ENCODE results near the gene BFSP2. TPM values are rescaled to one million over a fixed set of nuclear protein-coding genes. Genes with fewer than 3 reads are reported as not detected.
A peak's percentile ranks its signal among the peaks of the same experiment; 100 is the strongest.

The BFSP2 gene
- total RNA-seq, 6 experiments from 2014 or later: not detected

- Histone ChIP-seq H3K4me1 (no peaks in the 10 kb centered on the region), H3K27ac (no peak overlapping the region), H3K9me3 (no peaks in the 10 kb centered on the region), H3K4me3 (no peak overlapping the region), H3K27me3 (no peaks in the 10 kb centered on the region), H3K36me3 (no peaks in the 10 kb centered on the region)
- WGBS (ENCODE audit: insufficient coverage, low coverage, low lambda C conversion rate, missing lambda C conversion rate): no CpG with 5 or more reads among the region's 4 CpGs
- TF ChIP-seq, protein P1, sequence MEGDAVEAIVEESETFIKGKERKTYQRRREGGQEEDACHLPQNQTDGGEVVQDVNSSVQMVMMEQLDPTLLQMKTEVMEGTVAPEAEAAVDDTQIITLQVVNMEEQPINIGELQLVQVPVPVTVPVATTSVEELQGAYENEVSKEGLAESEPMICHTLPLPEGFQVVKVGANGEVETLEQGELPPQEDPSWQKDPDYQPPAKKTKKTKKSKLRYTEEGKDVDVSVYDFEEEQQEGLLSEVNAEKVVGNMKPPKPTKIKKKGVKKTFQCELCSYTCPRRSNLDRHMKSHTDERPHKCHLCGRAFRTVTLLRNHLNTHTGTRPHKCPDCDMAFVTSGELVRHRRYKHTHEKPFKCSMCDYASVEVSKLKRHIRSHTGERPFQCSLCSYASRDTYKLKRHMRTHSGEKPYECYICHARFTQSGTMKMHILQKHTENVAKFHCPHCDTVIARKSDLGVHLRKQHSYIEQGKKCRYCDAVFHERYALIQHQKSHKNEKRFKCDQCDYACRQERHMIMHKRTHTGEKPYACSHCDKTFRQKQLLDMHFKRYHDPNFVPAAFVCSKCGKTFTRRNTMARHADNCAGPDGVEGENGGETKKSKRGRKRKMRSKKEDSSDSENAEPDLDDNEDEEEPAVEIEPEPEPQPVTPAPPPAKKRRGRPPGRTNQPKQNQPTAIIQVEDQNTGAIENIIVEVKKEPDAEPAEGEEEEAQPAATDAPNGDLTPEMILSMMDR (IDR thresholded peaks at IDR 0.05): no peak
- TF ChIP-seq POLR2A (IDR thresholded peaks at IDR 0.05): no peak
- peak in 1 of 4 donors; percentile 20 for ATAC-seq
- no peak for DNase-seq
- intact Hi-C loops (cut with DNase I): loop anchor here in 1 of 2 donors (10.0 kb wide), 1 partner anchor 88 kb away; the partner anchor contains the start of gene CDV3
Measured at GRCh38 chr3:133487204-133487603, 87.3 kb downstream of the BFSP2 start.

GRCh38 chr3:133487920-133488540, 88.2 kb downstream of the BFSP2 start:
- intact Hi-C loops (cut with DNase I): loop anchor here in 1 of 2 donors (10.0 kb wide), 1 partner anchor 87 kb away; the partner anchor contains the start of gene CDV3

DNA sequence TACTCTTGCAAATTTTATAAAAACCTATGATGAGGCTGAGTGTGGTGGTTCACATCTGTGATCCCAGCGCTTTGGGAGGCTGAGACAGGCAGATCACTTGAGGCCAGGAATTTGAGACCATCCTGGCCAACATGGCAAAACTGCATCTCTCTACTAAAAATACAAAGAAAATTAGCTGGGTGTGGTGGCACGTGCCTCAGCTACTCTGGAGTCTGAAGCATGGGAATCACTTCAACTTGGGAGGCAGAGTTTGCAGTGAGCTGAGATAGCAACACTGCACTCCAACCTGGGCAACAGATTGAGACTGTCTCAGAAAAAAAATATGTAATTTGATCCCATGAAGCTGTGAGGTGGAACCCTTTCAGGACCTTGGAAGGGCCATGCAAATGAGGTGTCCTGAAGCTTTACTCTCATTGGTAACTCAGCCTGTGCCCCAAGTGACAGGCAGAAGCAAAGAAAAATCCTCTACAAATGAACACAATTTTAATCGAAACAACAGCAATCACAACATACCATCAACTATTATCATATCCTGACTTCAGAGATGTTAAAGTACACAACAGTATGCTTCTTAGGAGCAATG, 89.0 kb downstream of the BFSP2 start:
- Histone ChIP-seq H3K27ac (no peak overlapping the region), H3K9me3 (no peaks in the 10 kb centered on the region), H3K4me1 (no peaks in the 10 kb centered on the region), H3K27me3 (no peaks in the 10 kb centered on the region), H3K4me3 (no peak overlapping the region), H3K36me3 (no peaks in the 10 kb centered on the region)
- DNase-seq (no peak), ATAC-seq (peak in 3 of 4 donors; percentile 41 to 64 (median 54))
- WGBS (ENCODE audit: insufficient coverage, low coverage, low lambda C conversion rate, missing lambda C conversion rate): 79% methylated on average over 3 of the region's 3 CpGs
- intact Hi-C loops (cut with DNase I): loop anchor here in 1 of 2 donors (10.0 kb wide), 1 partner anchor 86 kb away; the partner anchor contains the start of gene CDV3
- TF ChIP-seq, protein P1 (IDR thresholded peaks at IDR 0.05): no peak
- no peak for TF ChIP-seq POLR2A (IDR thresholded peaks at IDR 0.05)

More at GRCh38 chr3:133487920-133488540, 88.2 kb downstream of the BFSP2 start:
- ATAC-seq (peak; percentile 63 to 78 (median 68)), DNase-seq (no peak)
- Histone ChIP-seq H3K4me1 (no peaks in the 10 kb centered on the region), H3K9me3 (no peaks in the 10 kb centered on the region), H3K4me3 (no peak overlapping the region), H3K36me3 (no peaks in the 10 kb centered on the region), H3K27me3 (no peaks in the 10 kb centered on the region), H3K27ac (no peak overlapping the region)
- no peak for TF ChIP-seq POLR2A (IDR thresholded peaks at IDR 0.05)
- TF ChIP-seq, protein P1 (IDR thresholded peaks at IDR 0.05): peak; percentile 51 to 74 (median 72)
- 80% methylated on average over 1 of the region's 1 CpG for WGBS (ENCODE audit: insufficient coverage, low coverage, low lambda C conversion rate, missing lambda C conversion rate)

DNA sequence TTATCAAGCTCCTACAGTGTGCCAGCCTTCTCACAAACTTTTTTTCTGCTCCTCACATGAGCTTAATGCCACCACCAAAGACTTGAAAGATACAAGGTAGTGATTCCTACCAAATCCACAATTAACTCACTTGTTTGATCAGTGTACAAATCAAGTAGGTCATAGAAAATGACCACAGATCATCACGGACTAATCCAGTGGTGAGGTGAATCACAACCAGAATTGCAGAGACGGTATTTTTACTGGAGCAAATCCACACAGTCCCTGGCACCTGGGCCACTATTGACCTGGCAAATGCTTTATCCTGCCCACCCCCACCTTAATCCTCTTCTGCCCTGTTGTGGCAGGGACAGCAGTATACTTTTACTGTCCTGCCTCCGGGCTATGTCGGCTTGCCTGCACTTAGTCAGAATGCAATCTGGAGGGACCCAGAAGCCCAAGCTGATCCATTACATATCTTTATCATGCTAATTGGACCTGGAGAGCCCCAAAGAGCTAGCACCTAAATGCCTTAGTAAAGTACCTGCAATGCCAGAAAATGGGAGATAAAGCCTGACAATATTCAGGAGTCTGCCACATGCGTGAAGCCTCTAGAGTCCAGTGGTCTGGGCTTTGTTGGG, 89.7 kb downstream of the BFSP2 start:
- no peak overlapping the region for H3K27ac ChIP-seq
- 77% methylated on average over 4 of the region's 5 CpGs for whole genome bisulfite sequencing (ENCODE audit: insufficient coverage, low coverage, low lambda C conversion rate, missing lambda C conversion rate)
- no peak for TF ChIP-seq POLR2A (IDR thresholded peaks at IDR 0.05)
- TF ChIP-seq, protein P1 (IDR thresholded peaks at IDR 0.05): no peak
- H3K9me3 ChIP-seq: no peaks in the 10 kb centered on the region
- DNase-seq (no peak), ATAC-seq (peak in 1 of 4 donors; percentile 45)
- H3K4me1 ChIP-seq: no peaks in the 10 kb centered on the region
- no peaks in the 10 kb centered on the region for H3K27me3 ChIP-seq
- no peaks in the 10 kb centered on the region for H3K36me3 ChIP-seq
- no peak overlapping the region for H3K4me3 ChIP-seq
- intact Hi-C loops (cut with DNase I): loop anchor here in 1 of 2 donors (10.0 kb wide), 1 partner anchor 85 kb away; the partner anchor contains the start of gene CDV3
